Measurements from ENCODE around the gene SSBP1. TPM values are rescaled to one million over a fixed set of nuclear protein-coding genes. Genes with fewer than 3 reads are reported as not detected.
A peak's percentile ranks its signal among the peaks of the same experiment; 100 is the strongest.

Gene SSBP1
- total and polyA plus RNA-seq, 2 experiments from 2014 or later, result 283 to 1,006 TPM

- TF ChIP-seq CTCF (conservative IDR thresholded peaks at IDR 0.05; ENCODE audit: low read depth in 2 of 2) (no peak), ZNF114 (CRISPR knock-in tag; IDR thresholded peaks at IDR 0.05) (no peak), ETS1 (IDR thresholded peaks at IDR 0.05) (no peak), ZNF331 (CRISPR knock-in tag; IDR thresholded peaks at IDR 0.05; ENCODE audit: low read depth) (no peak), STAT1 (IDR thresholded peaks at IDR 0.05; ENCODE audit: unreplicated experiment) (no peak), JUNB (IDR thresholded peaks at IDR 0.05; ENCODE audit: unreplicated experiment) (no peak)
These were observed 51.8 kb downstream of the SSBP1 start, which contains the start of gene TAS2R5 (continued) for GRCh38 chr7:141789917-141790316.

- H3K27me3 ChIP-seq (ENCODE audit: insufficient read depth), result no peaks in the 10 kb centered on the region
- no peaks in the 10 kb centered on the region for H3F3A ChIP-seq (replicated peaks; ENCODE audit: low read depth)
- ATAC-seq, result no peak
- no peaks in the 10 kb centered on the region for H3K27me3 Mint-ChIP-seq (ENCODE audit: insufficient read depth, low read depth, poor library complexity)
- H3K4me1 ChIP-seq (ENCODE audit: insufficient read depth), result no peaks in the 10 kb centered on the region
- no peak overlapping the region for H3K4me3 ChIP-seq
- no peak overlapping the region for H3K4me3 Mint-ChIP-seq
- H3K4me2 ChIP-seq, result no peak overlapping the region
- 0 out of 2 replicates have a peak overlapping the region, but pooled peaks have one; percentile 45 for H3K27ac ChIP-seq (ENCODE audit: low read depth)
- H3K27ac Mint-ChIP-seq, result no peak overlapping the region
- H3K79me2 ChIP-seq (replicated peaks; ENCODE audit: insufficient read depth), result no peaks in the 10 kb centered on the region
- H3K4me1 Mint-ChIP-seq, result no peaks in the 10 kb centered on the region; the same call in 2 of the 3 replicates
- H3K9me3 Mint-ChIP-seq, result no peaks in the 10 kb centered on the region; the same call in 2 of the 3 replicates
- no peaks in the 10 kb centered on the region; the same call in 1 of the 3 replicates for H3K36me3 Mint-ChIP-seq (ENCODE audit: low read depth)
- no peak overlapping the region for H2AFZ ChIP-seq
- H3K9me2 ChIP-seq (ENCODE audit: insufficient read depth), result no peaks in the 10 kb centered on the region
- DNase-seq (ENCODE audit: low spot score), result no peak
- H3K36me3 ChIP-seq (ENCODE audit: insufficient read depth), result peaks cover 8% of the 10 kb centered on the region; the same call in 1 of the 2 replicates
- no peaks in the 10 kb centered on the region for H4K20me1 ChIP-seq (replicated peaks; ENCODE audit: insufficient read depth)
- TF ChIP-seq ZNF114 (CRISPR knock-in tag; IDR thresholded peaks at IDR 0.05) (no peak), CREB1 (CRISPR knock-in tag; IDR thresholded peaks at IDR 0.05; ENCODE audit: low read depth) (no peak), NANOG (IDR thresholded peaks at IDR 0.05; ENCODE audit: borderline replicate concordance) (no peak), JUNB (IDR thresholded peaks at IDR 0.05; ENCODE audit: unreplicated experiment) (no peak), CTCF (conservative IDR thresholded peaks at IDR 0.05; ENCODE audit: low read depth in 2 of 2) (no peak), ZNF462 (CRISPR knock-in tag; IDR thresholded peaks at IDR 0.05) (no peak), ETS1 (IDR thresholded peaks at IDR 0.05) (no peak), ZNF331 (CRISPR knock-in tag; IDR thresholded peaks at IDR 0.05; ENCODE audit: low read depth) (no peak), STAT1 (IDR thresholded peaks at IDR 0.05; ENCODE audit: unreplicated experiment) (no peak), EZH2 (IDR thresholded peaks at IDR 0.05; ENCODE audit: low read depth, unreplicated experiment) (no peak), EZH2phosphoT487 (IDR thresholded peaks at IDR 0.05; ENCODE audit: unreplicated experiment) (no peak)
These were observed 54.4 kb downstream of the SSBP1 start for GRCh38 chr7:141792526-141792925.
